Motor neuron (in vitro differentiated cells): Measurements from ENCODE around the gene OAS1. TPM values are rescaled to one million over a fixed set of nuclear protein-coding genes. Genes with fewer than 3 reads are reported as not detected.
A peak's percentile ranks its signal among the peaks of the same experiment; 100 is the strongest.

Source experiments
- ATAC-seq, 8 experiments: fragments of 200-7000 bp; cut with Tn5 transposase; replicated peaks in 6 of 8; 2 replicates each; pipeline ENCODE4 v1.8.0; 2021; ENCODE audit warnings: mild to moderate bottlenecking in 8 of 8, moderate library complexity in 8 of 8
- H3K27ac ChIP-seq, 2 donors: fragments of 250-450 bp; sonication (Bioruptor Pico); 2 replicates each; pipeline ENCODE4 v1.9.0; 2021; ENCODE audit warnings: antibody characterized with exemption in 2 of 2, mild to moderate bottlenecking in 2 of 2, moderate library complexity in 1 of 2
- H3K4me1 ChIP-seq, 2 donors: fragments of 250-450 bp; sonication (Bioruptor Pico); replicated peaks in 1 of 2; 2 replicates each; pipeline ENCODE4 v1.6.1; 2021; ENCODE audit warnings: antibody characterized with exemption in 2 of 2, mild to moderate bottlenecking in 2 of 2, moderate library complexity in 1 of 2
- H3K4me3 ChIP-seq, 5 donors: fragments of 250-450 bp; sonication (Bioruptor Pico); 2 replicates each; pipeline ENCODE4 v1.9.0; 2021; ENCODE audit warnings: antibody characterized with exemption in 5 of 5, mild to moderate bottlenecking in 5 of 5, moderate library complexity in 4 of 5
- WGBS, 10 experiments: fragments of 450-650 bp; shearing (Covaris generic); methylation state at CpG; one replicate each; pipeline ENCODE4 v1.0.0; 2022; 5-methylcytosine and 5-hydroxymethylcytosine counted together
- in situ Hi-C, 9 experiments: fragments of 400-800 bp; cut with MboI; loops; one replicate each; pipeline ENCODE4 v1.15.0; 2021; ENCODE audit warnings: low sequenced_read_pairs in 9 of 9, low pct_unique_long_range_greater_than_20kb in 2 of 9; ENCODE audit not compliant: unreplicated experiment in 9 of 9
- total RNA-seq, 8 experiments: library from RNA; unstranded; fragments of 300-600 nt; gene quantifications; 2 replicates each; pipeline versions ENCODE4 v1.2.3 to v1.2.4, GENCODE V29; 2022

OAS1 gene
- 100 to 1,000 TPM in 1 of 8 experiments, 10 to 100 TPM in 3, 1 to 10 TPM in 1, under 1 TPM in 3; 0.05 to 252 (median 10.6) TPM for total RNA-seq

DNA sequence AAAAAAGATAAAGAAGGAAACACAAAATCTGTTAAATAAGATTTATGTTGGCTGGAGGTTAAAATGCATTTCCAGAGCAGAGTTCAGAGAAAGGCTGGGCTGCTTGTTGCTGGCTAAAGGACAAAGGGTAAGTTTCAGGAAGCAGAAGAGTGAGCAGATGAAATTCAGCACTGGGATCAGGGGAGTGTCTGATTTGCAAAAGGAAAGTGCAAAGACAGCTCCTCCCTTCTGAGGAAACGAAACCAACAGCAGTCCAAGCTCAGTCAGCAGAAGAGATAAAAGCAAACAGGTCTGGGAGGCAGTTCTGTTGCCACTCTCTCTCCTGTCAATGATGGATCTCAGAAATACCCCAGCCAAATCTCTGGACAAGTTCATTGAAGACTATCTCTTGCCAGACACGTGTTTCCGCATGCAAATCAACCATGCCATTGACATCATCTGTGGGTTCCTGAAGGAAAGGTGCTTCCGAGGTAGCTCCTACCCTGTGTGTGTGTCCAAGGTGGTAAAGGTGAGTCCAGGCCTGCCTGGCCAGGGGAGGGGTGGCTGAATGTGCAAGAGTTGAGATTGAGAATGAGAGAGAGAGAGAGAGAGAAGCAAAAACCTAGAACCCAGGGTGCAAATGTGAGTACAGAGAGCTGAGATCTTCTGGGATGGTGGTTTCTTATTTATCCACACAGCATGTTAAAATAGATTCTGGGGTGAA lies at the start of gene OAS1:
Gene OAS1 (plus strand): TSS at position 251 of the 703 bp plus-strand sequence. CDS start 78 bp downstream, at position 329.
- H3K27ac ChIP-seq: no peak within 1 kb of the TSS
- H3K4me1 ChIP-seq: peaks cover 0 to 8% of the 10 kb centered on the region in 2 donors
- ATAC-seq: peak in 7 of 8 experiments; percentile 31 to 97 (median 58)
- in situ Hi-C loops: no loop called here
- WGBS, 10 experiments: 0 to 80% (median 0%) methylated on average over 1 to 4 of the region's 4 CpGs; no CpG with 5 or more reads in 1 of the 10 experiments
- H3K4me3 ChIP-seq: no peak within 1 kb of the TSS

DNA sequence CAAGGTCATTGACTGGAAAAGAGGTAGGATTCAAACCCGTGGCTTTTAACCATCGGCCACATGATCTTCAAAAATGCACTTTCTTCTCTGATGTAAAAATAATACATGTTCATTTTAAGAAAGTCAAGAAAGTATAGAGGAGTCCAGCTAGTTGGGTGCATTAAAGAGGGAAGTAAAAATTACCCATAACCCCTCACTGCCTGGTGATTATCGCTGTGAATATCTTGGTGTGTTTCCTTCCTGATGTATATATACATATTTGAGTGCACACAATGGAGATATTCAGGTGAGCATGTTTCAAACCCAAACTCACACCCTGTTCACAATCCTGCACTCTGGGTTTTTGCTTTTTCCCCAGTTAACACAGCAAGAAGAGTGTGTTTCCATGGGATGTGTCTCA lies 47.5 kb upstream of the OAS1 start:
- in situ Hi-C loops: no loop called here
- H3K4me3 ChIP-seq: no peak overlapping the region
- WGBS, 10 experiments: 0 to 100% (median 54%) methylated on average over 1 to 3 of the region's 3 CpGs; no CpG with 5 or more reads in 1 of the 10 experiments
- no peak for ATAC-seq
- no peak overlapping the region for H3K27ac ChIP-seq
- H3K4me1 ChIP-seq: no peaks in the 10 kb centered on the region

DNA sequence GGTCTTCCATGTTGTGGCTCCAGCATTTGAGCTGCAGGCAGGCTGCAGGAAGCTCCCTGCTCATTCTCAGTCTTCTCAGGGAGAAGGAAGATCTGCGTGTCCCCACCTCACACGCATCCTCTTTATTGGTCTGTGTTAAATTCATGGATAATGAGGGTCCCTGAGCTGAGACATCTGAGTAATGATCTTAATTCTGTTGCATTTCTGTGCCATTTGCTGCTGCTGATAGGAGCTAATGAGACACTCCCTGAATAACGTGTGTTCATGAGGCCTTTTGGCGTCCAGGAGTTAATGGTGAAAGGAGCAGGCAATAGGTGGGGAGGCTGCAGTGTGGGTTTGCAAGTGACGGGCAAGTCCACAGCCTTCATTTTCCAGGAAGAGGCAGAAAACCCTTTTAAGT lies 46.6 kb upstream of the OAS1 start:
- H3K27ac ChIP-seq: no peak overlapping the region
- no peak overlapping the region for H3K4me3 ChIP-seq
- H3K4me1 ChIP-seq: no peaks in the 10 kb centered on the region
- ATAC-seq: no peak
- WGBS, 10 experiments: 0 to 100% (median 42%) methylated on average over 1 to 5 of the region's 5 CpGs; no CpG with 5 or more reads in 1 of the 10 experiments
- in situ Hi-C loops: no loop called here

DNA sequence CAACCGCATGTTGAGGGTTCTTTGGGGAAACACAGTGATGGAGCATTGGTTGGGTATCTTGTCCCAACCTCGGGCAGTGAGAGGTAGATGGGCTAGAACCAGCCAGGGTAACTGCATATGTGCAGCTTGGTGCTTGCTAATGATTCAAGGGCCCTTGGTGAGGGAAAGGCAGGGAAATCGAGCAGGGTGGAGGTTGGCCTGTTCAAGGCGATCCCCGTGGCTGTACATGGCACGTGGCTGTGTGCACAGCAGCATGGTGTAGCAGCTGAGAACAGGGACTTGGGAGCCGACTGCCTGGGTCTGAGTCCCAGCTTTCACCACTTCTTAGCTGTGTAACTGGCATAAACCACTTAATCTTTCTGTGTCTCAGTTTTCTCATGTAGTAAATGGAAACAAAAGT lies 45.5 kb upstream of the OAS1 start:
- no peak for ATAC-seq
- 17 to 100% (median 70%) methylated on average over 1 to 4 of the region's 7 CpGs; no CpG with 5 or more reads in 2 of the 10 experiments for WGBS, 10 experiments
- Histone ChIP-seq H3K27ac (no peak overlapping the region), H3K4me3 (no peak overlapping the region), H3K4me1 (no peaks in the 10 kb centered on the region)
- in situ Hi-C loops: no loop called here

DNA sequence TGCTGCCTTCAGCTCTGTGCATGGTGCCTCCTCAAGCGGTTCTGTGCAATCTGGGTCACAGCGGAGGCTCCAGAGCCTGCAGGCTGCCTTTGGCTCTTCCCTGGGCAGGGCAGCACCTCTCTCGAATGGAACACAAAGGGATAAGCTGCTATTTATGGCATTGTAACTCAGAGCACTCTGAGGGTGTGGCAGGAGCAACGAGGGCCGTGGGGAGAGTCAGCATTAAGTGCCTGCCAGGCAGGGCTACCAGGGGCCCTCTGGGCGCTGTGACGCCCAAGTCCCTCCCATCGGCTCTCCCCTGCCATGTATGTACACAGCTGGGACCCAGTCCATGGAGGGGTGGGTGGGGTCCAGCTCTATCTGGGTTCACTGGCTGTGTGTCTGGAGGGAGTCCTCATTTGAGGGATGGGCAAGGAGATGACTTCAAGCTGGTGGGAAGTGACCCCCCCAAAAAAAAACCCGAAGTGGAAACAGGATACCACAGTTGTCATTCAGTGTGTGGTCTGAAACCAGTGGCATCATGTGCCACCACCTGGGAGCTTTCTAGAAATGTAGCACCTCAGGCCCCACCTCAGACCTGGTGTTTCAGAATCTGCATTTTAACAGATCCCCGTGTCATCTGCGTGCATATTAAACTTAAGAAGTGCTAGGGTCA lies 44.0 kb upstream of the OAS1 start:
- WGBS, 10 experiments: 0 to 100% (median 68%) methylated on average over 1 to 4 of the region's 11 CpGs; no CpG with 5 or more reads in 6 of the 10 experiments
- H3K27ac ChIP-seq: no peak overlapping the region
- in situ Hi-C loops: no loop called here

DNA sequence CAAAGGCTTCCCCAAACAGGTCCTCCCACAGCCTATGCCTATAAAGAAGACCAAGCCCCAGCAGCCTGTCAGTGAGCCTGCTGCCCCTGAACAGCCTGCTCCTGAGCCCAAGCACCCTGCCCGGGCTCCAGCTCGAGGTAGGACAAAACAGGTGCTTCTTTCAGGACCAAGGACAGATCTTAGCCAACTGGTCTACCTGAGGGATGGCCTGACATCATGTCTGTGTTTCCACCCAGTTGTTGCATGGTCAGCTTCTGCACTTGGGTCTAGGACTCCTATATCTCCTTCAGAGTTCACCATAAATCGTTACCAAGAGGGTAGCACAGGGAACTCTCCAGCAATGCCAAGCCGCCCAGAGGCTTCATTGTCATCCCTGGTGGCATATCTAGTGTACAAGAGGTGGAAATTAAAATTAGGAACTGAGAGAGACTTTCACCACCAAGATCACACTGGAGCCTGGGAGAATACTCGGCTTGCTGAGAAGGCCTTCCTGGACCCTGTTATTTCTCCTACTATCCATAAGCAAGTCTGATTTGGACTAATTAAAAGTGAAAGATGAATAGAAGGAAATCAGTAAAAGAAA lies 38.2 kb upstream of the OAS1 start:
- Histone ChIP-seq H3K27ac (no peak overlapping the region), H3K4me3 (no peak overlapping the region), H3K4me1 (no peaks in the 10 kb centered on the region)
- 30 to 83% (median 56%) methylated on average over 1 to 5 of the region's 5 CpGs; no CpG with 5 or more reads in 1 of the 10 experiments for WGBS, 10 experiments
- in situ Hi-C loops: no loop called here
- no peak for ATAC-seq

More for the DNA sequence above, 44.0 kb upstream of the OAS1 start:
- peak in 3 of 8 experiments; percentile 69 to 99 (median 73) for ATAC-seq
- Histone ChIP-seq H3K4me1 (no peaks in the 10 kb centered on the region), H3K4me3 (no peak overlapping the region)

DNA sequence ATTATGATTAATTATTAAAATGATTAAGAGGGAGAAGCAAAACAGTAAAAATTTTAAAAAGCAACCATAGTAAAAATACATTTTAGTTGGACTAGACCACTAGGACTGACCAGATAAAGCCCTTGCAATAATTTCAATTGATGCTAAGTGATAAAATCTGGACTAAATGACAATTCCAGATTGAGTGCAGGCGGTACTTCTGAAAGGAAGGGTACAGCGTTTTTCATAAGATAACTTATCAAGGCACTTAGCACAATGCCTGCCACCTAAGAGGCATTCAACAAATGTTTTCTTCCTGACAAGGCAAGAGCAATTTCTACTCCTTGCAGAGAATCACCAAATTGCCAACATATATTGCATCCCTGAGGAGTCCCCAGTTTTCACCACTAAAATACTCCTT lies 37.7 kb upstream of the OAS1 start:
- Histone ChIP-seq H3K4me3 (no peak overlapping the region), H3K27ac (no peak overlapping the region), H3K4me1 (no peaks in the 10 kb centered on the region)
- WGBS, 10 experiments: 27 to 100% (median 51%) methylated on average over 1 to 2 of the region's 2 CpGs; no CpG with 5 or more reads in 2 of the 10 experiments
- in situ Hi-C loops: no loop called here
- no peak for ATAC-seq

DNA sequence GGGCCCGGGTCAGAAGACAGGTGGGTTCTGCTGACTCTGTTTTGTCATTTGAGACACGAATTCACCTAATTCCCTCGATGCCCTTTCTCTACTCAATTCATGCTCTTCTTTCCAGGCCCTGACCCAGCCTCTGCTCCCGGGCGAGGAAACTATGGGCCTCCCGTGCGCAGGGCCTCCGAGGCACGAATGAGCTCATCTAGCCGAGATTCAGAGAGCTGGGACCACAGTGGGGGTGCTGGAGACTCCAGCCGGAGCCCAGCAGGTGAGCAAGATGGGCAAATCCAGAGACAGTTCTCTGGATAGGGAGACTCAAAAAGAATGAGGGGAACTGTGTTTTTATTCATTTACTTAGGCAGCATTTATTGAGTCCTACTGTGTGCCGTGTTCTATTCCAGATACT lies 37.0 kb upstream of the OAS1 start:
- Histone ChIP-seq H3K4me1 (no peaks in the 10 kb centered on the region), H3K4me3 (no peak overlapping the region), H3K27ac (no peak overlapping the region)
- 12 to 89% (median 63%) methylated on average over 1 to 9 of the region's 12 CpGs; no CpG with 5 or more reads in 2 of the 10 experiments for WGBS, 10 experiments
- in situ Hi-C loops: no loop called here
- ATAC-seq: no peak

DNA sequence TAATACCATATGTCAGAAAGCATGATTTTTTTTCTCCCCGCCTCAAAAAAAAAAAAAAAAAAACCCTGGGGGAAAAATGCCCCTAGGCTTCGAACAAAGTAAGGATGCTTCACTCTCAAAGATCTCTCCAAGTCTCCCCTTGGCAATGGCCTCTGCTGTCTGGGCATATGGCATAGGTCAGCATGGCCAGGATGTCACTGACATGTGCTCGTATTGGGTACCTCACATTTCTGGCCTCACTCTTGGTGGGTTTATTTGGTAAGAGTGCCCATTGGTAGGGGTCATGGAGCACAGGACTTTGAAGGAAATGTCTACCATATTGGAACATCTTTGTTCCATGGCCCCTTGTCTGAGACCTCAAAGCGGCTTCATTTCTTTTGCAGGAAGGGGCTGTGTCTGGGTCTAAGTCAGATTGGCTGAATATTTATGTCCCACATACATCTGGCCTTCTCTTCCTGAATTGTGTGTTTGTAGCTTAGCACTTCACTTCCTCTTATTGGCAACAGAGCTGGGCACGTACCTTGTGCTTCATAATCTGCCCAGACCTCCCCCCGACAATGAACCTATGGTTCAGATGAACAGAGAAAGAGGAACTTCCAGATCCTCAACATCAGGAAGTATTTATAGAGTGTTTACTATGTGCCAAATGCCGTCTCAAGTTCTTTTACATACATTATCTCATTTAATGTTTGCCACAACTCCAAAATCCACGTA lies 36.3 kb upstream of the OAS1 start:
- Histone ChIP-seq H3K4me1 (no peaks in the 10 kb centered on the region), H3K27ac (no peak overlapping the region), H3K4me3 (no peak overlapping the region)
- in situ Hi-C loops: no loop called here
- WGBS, 10 experiments: 4 to 76% (median 55%) methylated on average over 3 to 6 of the region's 8 CpGs
- ATAC-seq: no peak

DNA sequence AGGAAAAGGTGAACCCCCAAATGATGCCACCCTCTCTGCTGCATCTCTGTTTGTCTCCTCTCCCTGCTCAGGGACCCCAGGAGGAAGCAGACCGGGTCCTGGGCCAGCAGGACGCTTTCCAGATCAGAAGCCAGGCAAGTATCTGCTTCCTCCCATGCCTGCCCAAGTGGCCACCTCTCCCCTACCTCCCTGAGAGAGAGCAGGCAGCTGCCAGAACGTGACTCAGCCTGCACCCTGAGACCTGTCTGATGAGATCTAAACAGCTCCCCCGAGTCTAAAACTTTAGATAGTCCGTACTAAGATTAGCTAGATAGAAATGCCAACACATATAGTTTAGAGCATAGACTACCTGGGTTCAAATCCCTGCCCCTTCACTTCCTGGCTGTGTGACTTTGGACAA lies 31.2 kb upstream of the OAS1 start:
- 6 to 72% (median 29%) methylated on average over 1 to 4 of the region's 5 CpGs; no CpG with 5 or more reads in 4 of the 10 experiments for WGBS, 10 experiments
- Histone ChIP-seq H3K4me1 (no peaks in the 10 kb centered on the region), H3K4me3 (no peak overlapping the region), H3K27ac (no peak overlapping the region)
- ATAC-seq: no peak
- in situ Hi-C loops: no loop called here

DNA sequence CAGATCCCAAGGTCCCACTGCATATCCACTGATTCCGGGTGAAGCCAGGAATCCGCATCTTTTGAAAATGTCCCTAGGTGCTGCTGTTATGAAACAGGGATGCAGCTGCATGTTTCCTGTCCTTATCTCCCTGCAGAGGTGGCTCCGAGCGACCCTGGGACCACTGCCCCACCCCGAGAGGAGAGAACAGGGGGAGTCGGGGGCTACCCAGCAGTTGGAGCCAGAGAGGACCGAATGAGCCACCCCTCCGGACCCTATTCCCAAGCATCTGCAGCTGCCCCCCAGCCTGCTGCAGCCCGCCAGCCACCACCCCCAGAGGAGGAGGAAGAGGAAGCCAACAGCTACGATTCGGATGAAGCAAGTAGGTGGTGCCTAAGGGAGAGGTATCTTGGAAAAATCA lies 30.3 kb upstream of the OAS1 start:
- ATAC-seq: no peak
- Histone ChIP-seq H3K4me3 (no peak overlapping the region), H3K27ac (no peak overlapping the region), H3K4me1 (no peaks in the 10 kb centered on the region)
- 0 to 67% (median 7%) methylated on average over 1 to 8 of the region's 11 CpGs; no CpG with 5 or more reads in 4 of the 10 experiments for whole genome bisulfite sequencing, 10 experiments
- in situ Hi-C loops: no loop called here

DNA sequence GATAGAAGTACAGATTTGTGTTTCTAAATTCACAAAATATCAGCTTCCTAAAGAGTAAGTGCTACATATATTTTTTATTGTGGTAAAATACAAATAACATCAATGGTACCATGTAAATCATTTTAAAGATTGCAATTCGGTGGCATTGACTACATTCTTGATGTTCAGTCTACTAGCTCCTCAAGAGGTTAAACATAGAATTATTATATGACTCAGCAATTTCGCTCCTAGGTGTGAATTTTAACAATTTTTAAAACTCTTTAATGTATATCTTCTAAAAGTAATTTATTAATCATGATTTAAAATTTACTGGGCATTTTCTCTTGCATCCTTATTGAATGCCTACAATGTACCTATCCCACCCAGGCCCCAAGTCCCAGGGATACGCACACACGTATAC lies 29.8 kb upstream of the OAS1 start:
- in situ Hi-C loops: no loop called here
- no peak for ATAC-seq
- H3K27ac ChIP-seq: no peak overlapping the region
- no peak overlapping the region for H3K4me3 ChIP-seq
- 0 to 80% (median 50%) methylated on average over 1 to 3 of the region's 4 CpGs; no CpG with 5 or more reads in 1 of the 10 experiments for WGBS, 10 experiments
- H3K4me1 ChIP-seq: no peaks in the 10 kb centered on the region

DNA sequence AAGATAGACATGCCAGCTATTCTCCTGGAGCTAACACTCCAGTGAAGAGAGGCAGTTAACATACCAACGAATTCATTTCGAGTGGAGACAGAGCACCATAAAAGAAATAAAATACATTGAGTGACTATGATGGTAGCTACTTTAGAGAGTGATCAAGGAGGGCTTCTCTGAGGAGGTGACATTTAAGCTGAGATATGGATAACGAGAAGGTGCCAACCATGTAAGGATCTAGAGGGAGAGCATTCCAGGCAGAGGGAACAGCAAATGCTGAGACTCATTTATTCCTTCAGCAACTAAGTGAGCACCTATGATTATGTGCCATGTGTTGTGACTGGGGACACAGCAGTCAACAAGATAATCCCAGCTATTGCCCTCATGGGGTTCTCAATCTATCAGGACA lies 28.3 kb upstream of the OAS1 start:
- Histone ChIP-seq H3K27ac (no peak overlapping the region), H3K4me1 (no peaks in the 10 kb centered on the region), H3K4me3 (no peak overlapping the region)
- WGBS, 10 experiments: 10 to 76% (median 70%) methylated on average over 1 to 3 of the region's 3 CpGs; no CpG with 5 or more reads in 1 of the 10 experiments
- ATAC-seq: no peak
- in situ Hi-C loops: no loop called here
